ENCODE results near the gene FDXR.
"Not testable (repeated sequence)": the region's sequence is repeated elsewhere in the genome, so short reads cannot be mapped to it uniquely, and the experiment has no call there.

Gene FDXR

DNA sequence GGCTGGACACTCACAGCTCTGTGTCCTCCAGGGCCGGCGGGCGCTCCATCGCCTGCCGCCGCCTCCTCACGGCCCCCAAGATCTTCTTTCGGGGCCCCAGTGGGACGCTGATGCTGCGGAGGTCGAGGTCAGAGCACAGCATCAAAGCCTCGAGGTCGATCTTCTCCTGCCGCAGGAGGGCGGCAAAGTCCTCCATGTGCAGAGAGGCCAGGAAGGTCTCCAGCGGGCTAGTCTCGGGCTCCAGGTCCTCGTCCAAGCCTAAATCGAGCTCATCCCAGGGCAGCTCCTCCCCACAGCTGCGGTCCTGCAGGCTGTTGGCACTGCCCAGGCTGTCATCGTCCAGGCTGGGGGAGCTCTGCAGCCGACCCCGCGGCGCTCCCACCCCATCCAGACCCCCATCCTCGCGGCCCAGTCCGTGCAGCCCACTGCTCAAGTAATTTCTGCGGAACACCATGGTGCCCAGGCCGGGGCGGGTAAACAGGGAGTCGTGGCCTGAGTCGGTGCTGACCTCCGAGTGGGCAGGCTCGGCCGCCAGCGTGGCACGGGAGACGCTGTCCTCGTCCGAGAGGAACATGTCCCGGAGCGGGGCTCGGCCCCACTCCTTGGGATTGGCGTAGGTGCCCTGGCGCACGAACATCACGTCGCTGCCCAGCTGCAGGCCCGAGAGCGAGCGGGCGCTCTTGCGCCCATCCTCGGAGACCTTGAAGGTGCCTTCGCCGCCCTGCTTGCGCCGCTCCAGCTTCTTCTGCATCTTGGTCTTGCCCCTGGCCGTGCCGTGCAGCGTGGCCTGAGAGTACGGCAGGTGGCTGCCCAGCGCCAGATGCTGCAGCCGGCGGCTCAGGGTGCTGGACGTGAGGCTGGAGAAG lies 46.9 kb upstream of the FDXR start:
- no peak overlapping the region for H3K4me3 ChIP-seq (ENCODE audit: low read depth, low read length)
- peak; percentile 34 for DNase-seq (ENCODE audit: low read depth)
- TF ChIP-seq, protein P1, sequence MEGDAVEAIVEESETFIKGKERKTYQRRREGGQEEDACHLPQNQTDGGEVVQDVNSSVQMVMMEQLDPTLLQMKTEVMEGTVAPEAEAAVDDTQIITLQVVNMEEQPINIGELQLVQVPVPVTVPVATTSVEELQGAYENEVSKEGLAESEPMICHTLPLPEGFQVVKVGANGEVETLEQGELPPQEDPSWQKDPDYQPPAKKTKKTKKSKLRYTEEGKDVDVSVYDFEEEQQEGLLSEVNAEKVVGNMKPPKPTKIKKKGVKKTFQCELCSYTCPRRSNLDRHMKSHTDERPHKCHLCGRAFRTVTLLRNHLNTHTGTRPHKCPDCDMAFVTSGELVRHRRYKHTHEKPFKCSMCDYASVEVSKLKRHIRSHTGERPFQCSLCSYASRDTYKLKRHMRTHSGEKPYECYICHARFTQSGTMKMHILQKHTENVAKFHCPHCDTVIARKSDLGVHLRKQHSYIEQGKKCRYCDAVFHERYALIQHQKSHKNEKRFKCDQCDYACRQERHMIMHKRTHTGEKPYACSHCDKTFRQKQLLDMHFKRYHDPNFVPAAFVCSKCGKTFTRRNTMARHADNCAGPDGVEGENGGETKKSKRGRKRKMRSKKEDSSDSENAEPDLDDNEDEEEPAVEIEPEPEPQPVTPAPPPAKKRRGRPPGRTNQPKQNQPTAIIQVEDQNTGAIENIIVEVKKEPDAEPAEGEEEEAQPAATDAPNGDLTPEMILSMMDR (IDR thresholded peaks at IDR 0.05; ENCODE audit: insufficient read depth, low read depth, low read length, missing control alignments) = peak; percentile 39

- TF ChIP-seq, protein P1 (IDR thresholded peaks at IDR 0.05; ENCODE audit: insufficient read depth, low read depth, low read length, missing control alignments) = no peak
- no peak overlapping the region for H3K4me3 ChIP-seq (ENCODE audit: low read depth, low read length)
- no peak for DNase-seq (ENCODE audit: low read depth)
These were observed 46.1 kb upstream of the FDXR start for GRCh38 chr17:74918906-74919305.

DNA sequence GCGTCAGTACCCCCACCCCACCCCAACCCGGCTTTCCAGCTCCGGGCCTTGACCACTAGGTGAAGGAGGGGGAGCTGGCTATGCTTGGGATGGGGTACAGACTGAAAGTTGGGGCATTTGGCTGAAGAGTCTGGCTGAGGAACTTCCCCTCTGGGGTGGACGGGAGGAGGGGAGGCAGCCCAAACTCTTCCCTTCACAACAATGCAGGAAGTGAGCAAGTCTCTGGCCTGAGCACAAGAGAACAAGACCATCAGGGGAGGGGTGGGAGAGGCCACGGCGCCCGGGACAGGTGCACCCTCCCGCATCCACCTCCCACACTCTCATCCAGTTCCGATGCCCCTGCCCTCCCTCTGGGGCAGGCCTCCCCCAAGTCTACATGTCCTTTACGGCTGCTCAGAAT lies 44.6 kb upstream of the FDXR start:
- TF ChIP-seq, protein P1 (IDR thresholded peaks at IDR 0.05; ENCODE audit: insufficient read depth, low read depth, low read length, missing control alignments) = no peak
- no peak overlapping the region for H3K4me3 ChIP-seq (ENCODE audit: low read depth, low read length)
- no peak for DNase-seq (ENCODE audit: low read depth)

GRCh38 chr17:74916851-74917199 lies 44.0 kb upstream of the FDXR start:
- no peak for DNase-seq (ENCODE audit: low read depth)
- TF ChIP-seq, protein P1 (IDR thresholded peaks at IDR 0.05; ENCODE audit: insufficient read depth, low read depth, low read length, missing control alignments) = no peak
- no peak overlapping the region for H3K4me3 ChIP-seq (ENCODE audit: low read depth, low read length)

DNA sequence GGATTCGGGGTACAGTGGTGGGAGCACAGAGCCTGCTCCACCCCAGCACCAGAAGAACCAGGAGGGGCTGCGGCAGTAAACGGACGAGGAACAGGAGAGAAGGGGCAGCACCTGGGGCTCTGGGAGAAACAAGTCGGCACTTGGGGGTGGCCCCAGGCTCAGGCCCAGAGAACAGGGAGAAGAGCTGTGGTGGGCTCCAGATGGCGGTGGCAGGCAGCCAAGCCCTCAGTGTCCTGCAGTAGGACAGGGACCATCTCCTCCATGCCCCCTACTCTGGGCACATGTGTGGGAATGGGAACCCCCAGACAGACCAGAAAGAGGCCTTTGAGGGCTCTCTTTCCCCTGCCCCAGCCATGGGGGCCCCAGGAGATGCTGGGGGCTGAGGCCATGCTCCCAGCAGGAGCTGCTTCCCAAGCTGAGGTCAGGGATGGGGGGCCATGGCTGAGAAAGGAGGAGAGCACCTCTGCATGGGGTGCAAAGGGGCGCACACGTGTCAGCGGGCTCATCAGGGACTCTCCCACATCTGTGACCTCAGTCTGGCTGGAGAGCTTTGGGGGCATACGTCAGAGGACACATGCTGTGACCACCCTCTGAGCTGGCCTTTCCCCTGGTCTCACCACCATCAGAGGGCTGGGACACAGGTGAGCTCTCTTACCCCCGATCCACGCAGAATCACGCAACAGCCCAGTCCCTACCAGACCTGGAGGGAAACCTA lies 43.5 kb upstream of the FDXR start:
- no peak for DNase-seq (ENCODE audit: low read depth)
- TF ChIP-seq, protein P1 (IDR thresholded peaks at IDR 0.05; ENCODE audit: insufficient read depth, low read depth, low read length, missing control alignments) = no peak
- H3K4me3 ChIP-seq (ENCODE audit: low read depth, low read length) = no peak overlapping the region

- H3K4me3 ChIP-seq (ENCODE audit: low read depth, low read length) = not testable (repeated sequence)
These were observed 38.6 kb upstream of the FDXR start for GRCh38 chr17:74911423-74911822.

GRCh38 chr17:74909097-74909496 lies 36.3 kb upstream of the FDXR start:
- not testable (repeated sequence) for DNase-seq (ENCODE audit: low read depth); H3K4me3 ChIP-seq (ENCODE audit: low read depth, low read length)

More at GRCh38 chr17:74911423-74911822, 38.6 kb upstream of the FDXR start:
- not testable (repeated sequence) for DNase-seq (ENCODE audit: low read depth)

- DNase-seq (ENCODE audit: low read depth) = no peak
- TF ChIP-seq, protein P1 (IDR thresholded peaks at IDR 0.05; ENCODE audit: insufficient read depth, low read depth, low read length, missing control alignments) = no peak
- no peak overlapping the region for H3K4me3 ChIP-seq (ENCODE audit: low read depth, low read length)
These were observed 34.2 kb upstream of the FDXR start for GRCh38 chr17:74907012-74907411.

DNA sequence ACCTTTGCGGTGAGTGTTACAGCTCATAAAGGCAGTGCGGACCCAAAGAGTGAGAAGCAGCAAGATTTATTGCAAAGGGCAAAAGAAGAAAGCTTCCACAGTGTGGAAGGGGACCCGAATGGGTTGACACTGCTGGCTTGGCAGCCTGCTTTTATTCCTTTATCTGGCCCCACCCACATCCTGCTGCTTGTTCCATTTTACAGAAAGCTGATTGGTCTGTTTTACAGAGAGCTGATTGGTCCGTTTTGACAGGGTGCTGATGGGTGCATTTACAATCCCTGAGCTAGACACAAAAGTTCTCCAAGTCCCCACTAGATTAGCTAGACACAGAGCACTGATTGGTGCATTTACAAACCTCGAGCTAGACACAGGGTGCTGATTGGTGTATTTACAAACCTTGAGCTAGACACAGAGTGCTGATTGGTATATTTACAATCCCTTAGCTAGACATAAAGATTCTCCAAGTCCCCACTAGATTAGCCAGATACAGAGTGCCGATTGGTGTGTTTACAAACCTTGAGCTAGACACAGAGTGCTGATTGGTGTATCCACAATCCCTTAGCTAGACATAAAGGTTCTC lies 33.5 kb upstream of the FDXR start:
- DNase-seq (ENCODE audit: low read depth); H3K4me3 ChIP-seq (ENCODE audit: low read depth, low read length): not testable (repeated sequence)

Measured in GM12865 (cell line).